ENCODE measurements around the gene ADAMTS2.
A peak's percentile ranks its signal among the peaks of the same experiment; 100 is the strongest.
"Not testable (repeated sequence)": the region's sequence is repeated elsewhere in the genome, so short reads cannot be mapped to it uniquely, and the experiment has no call there.

Gene ADAMTS2

DNA sequence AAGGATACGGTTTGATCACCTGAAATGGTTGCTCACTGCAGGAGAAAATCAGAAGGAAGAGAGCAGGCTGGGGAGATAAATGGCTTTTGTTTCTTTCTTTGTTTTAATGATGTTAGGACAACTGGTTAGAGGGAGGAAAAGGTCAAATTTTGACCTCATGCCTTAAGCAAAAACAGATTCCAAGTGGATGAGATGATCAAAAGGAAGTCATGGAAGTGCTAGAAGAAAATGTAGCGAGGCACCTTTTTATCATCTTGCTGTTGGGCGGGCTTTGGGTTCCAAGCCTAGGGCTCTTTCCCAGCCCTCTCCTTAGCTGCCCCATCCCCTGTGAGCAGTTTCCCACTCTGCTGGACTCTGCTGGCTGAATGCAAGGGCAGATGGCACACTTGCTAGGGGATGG, 127.9 kb downstream of the ADAMTS2 start:
- H3K4me3 ChIP-seq (ENCODE audit: low read depth, low read length): no peak overlapping the region
- TF ChIP-seq, protein P1, sequence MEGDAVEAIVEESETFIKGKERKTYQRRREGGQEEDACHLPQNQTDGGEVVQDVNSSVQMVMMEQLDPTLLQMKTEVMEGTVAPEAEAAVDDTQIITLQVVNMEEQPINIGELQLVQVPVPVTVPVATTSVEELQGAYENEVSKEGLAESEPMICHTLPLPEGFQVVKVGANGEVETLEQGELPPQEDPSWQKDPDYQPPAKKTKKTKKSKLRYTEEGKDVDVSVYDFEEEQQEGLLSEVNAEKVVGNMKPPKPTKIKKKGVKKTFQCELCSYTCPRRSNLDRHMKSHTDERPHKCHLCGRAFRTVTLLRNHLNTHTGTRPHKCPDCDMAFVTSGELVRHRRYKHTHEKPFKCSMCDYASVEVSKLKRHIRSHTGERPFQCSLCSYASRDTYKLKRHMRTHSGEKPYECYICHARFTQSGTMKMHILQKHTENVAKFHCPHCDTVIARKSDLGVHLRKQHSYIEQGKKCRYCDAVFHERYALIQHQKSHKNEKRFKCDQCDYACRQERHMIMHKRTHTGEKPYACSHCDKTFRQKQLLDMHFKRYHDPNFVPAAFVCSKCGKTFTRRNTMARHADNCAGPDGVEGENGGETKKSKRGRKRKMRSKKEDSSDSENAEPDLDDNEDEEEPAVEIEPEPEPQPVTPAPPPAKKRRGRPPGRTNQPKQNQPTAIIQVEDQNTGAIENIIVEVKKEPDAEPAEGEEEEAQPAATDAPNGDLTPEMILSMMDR (conservative IDR thresholded peaks at IDR 0.05; ENCODE audit: low read depth, low read length): no peak
- DNase-seq (ENCODE audit: low read depth): peak; percentile 30

DNA sequence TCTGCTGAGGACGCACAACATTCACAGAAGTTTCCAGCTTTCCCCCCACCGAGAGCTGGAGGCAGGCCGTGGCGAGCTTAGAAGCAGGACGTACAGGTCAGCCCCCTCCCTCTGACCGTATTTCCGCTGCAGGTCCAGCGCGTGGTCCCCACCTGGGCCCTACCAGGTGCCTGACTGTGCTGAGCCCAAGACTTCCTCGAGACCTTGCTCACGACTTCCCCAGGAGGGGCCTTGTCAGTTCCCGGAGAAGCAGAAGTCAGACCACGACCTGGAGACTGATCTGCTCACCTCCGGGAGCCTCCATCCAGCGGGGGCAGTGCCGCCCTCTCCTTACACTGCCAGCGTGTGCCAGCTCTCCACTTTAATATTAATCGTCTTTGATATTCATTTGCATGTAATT, 128.9 kb downstream of the ADAMTS2 start:
- not testable (repeated sequence) for H3K4me3 ChIP-seq (ENCODE audit: low read depth, low read length); DNase-seq (ENCODE audit: low read depth)

DNA sequence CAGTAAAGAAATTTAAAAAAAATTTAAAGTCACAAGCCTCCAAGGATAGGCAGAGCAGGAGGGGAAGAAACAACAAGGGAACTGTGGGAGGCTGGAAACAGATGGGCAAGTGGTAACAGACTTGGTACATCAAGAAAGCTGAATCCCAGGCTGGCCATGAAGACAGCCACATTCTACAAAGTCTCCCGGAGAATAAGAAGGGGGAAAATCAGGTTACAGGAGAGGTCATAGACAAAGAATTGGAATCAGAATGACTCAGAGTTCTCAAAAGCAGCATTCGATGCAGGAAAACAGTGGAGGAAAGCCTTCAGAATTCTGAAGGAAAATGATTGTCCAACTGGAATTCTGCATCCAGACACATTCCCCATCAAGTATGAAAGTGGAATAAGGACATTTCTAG, 129.7 kb downstream of the ADAMTS2 start:
- H3K4me3 ChIP-seq (ENCODE audit: low read depth, low read length): no peak overlapping the region
- TF ChIP-seq, protein P1 (conservative IDR thresholded peaks at IDR 0.05; ENCODE audit: low read depth, low read length): no peak
- no peak for DNase-seq (ENCODE audit: low read depth)

DNA sequence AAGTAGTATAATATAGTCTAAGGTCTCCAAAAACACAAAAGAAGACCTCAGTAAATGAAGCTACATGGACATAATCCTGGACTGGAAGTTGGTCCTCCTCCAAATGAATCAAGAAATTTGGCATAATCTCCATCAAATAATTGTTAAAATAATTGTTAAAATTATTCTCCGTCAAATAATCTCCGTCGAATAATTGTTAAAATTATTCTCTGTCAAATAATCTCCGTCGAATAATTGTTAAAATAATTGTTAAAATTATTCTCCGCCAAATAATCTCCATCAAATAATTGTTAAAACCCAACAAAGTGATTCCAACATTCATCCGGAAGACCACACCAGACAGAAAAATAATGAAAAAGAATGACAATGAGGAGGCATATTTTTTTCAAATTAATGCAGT, 130.6 kb downstream of the ADAMTS2 start:
- DNase-seq (ENCODE audit: low read depth): no peak
- no peak overlapping the region for H3K4me3 ChIP-seq (ENCODE audit: low read depth, low read length)
- TF ChIP-seq, protein P1 (conservative IDR thresholded peaks at IDR 0.05; ENCODE audit: low read depth, low read length): no peak

DNA sequence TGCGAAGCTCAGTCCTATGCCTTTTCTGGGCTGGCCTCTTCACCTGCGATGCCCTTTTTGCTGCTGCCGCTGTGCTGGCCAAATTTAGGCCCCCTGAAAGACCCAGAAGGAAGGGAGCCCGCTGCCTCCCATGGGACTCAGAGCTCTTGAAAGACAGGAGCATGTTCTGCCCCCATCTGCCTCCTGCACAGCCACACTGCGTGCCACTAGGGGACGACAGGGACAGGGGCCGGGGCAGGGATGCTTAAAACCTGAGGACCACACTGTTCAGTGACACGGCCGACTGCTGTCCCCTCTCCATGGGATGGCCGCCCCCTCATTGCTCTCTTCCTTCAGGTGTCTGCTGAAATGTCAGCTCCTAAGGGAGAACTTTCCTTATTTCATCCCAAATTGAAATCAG, 132.4 kb downstream of the ADAMTS2 start:
- TF ChIP-seq, protein P1 (conservative IDR thresholded peaks at IDR 0.05; ENCODE audit: low read depth, low read length): no peak
- H3K4me3 ChIP-seq (ENCODE audit: low read depth, low read length): no peak overlapping the region
- no peak for DNase-seq (ENCODE audit: low read depth)

DNA sequence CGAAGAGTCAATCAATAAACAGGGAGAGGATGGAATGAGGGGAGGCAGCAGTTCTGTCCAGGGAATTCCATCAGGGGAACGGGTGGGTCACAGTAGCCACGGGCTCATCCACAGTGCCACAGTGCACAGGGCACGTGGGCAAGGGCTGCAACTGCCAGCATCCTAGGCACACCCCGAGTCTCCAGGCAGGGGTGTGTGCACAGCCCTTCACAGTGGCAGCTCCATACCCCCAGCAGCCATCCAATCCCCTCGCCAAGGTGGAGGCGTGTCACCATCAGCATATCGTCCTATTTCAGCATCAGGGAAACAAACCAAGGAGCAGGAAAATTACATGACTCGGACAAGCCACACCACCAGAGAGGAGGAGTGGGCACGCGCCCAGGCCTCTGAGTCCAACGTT, 133.6 kb downstream of the ADAMTS2 start:
- TF ChIP-seq, protein P1 (conservative IDR thresholded peaks at IDR 0.05; ENCODE audit: low read depth, low read length): no peak
- no peak for DNase-seq (ENCODE audit: low read depth)
- no peak overlapping the region for H3K4me3 ChIP-seq (ENCODE audit: low read depth, low read length)

DNA sequence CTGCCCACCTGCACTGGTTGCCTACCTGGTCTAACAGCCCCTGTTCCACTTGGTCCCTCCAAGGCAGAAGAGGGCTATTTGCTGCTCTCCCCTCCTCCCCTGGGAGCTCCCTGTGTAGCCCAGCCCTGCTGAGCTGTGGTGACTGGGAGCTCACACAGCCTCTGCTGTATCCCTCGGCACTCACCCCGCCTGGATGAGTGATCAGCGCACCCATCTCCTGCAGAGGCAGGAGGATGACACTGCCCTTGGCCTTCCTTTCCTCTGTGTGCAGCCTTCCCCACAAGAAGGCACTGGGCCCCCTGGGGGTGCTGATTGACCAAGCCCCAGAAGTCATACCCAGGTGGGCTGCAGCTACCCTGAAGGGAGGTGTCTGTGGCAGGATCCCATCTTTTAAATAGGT, 134.2 kb downstream of the ADAMTS2 start:
- DNase-seq (ENCODE audit: low read depth): peak; percentile 12
- TF ChIP-seq, protein P1 (conservative IDR thresholded peaks at IDR 0.05; ENCODE audit: low read depth, low read length): no peak
- no peak overlapping the region for H3K4me3 ChIP-seq (ENCODE audit: low read depth, low read length)

DNA sequence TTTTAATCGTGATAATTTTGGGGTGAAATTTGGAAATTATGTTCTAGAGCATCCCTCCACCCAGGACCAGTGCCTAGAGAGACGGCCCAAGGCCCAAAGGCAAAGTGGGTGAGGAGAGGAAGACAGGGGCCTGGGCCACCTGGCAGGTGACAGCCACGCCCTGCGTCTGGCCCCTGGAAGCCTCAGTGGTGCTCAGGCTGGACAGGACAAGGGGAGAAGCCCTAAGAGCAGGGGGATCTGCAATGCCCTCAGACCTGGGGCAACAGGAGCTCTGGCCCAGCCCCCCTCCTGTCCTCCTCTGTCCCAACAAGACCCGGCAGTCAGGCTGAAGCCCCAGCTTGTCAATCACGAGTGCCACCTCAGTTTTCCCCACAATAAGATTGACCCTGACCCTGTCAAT, 134.8 kb downstream of the ADAMTS2 start:
- DNase-seq (ENCODE audit: low read depth): no peak
- TF ChIP-seq, protein P1 (conservative IDR thresholded peaks at IDR 0.05; ENCODE audit: low read depth, low read length): no peak
- H3K4me3 ChIP-seq (ENCODE audit: low read depth, low read length): no peak overlapping the region

Data from choroid plexus epithelial cell (primary cell).